ENCODE data around the gene SLC25A47.

DNA sequence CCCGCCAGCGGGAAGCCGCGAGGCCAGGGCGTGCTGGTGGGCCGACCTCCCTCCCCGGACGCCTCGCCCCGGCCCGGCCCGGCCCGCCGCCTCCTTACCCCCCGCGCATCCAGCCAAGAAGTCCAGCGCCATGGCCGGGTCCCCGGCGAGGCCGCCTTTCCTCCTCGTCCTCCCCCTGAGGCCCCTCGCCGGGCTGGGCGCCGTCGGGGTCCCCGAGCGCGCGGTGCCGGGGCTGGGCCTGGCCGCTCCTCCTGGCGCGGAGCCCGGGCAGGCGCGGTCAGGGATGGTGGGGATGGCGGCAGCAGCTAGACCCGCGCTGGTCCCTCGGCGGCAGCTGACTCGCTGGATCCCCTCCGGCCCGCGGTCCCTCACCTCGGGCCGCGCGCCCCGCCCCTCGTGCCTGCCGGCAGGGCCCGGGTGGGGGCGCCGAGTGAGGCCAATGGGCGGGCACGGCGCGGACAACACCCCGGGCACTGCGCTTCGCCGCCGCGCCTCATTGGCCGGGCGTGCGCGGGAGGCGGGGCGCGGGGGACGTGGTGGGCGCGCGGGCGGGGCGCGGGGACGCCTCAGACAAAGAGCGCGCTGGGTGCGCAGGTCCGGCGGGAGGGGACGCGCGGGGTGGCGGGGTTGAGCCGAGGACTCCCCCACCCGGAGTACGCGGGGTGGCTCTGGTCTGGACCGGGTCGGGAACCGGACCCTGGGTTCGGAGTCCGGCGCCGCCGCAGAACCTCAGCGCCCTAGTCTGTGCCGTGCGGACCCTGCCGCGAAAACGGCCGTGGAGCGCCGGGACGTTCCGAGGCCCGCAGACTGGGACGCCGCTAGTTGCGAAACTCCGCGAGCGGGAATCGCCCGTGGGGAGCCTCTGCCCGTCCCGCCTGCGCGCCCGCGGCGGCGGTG lies 16.8 kb upstream of the SLC25A47 start, which contains the start of gene SLC25A29:
- TF ChIP-seq, protein P1, sequence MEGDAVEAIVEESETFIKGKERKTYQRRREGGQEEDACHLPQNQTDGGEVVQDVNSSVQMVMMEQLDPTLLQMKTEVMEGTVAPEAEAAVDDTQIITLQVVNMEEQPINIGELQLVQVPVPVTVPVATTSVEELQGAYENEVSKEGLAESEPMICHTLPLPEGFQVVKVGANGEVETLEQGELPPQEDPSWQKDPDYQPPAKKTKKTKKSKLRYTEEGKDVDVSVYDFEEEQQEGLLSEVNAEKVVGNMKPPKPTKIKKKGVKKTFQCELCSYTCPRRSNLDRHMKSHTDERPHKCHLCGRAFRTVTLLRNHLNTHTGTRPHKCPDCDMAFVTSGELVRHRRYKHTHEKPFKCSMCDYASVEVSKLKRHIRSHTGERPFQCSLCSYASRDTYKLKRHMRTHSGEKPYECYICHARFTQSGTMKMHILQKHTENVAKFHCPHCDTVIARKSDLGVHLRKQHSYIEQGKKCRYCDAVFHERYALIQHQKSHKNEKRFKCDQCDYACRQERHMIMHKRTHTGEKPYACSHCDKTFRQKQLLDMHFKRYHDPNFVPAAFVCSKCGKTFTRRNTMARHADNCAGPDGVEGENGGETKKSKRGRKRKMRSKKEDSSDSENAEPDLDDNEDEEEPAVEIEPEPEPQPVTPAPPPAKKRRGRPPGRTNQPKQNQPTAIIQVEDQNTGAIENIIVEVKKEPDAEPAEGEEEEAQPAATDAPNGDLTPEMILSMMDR (IDR thresholded peaks at IDR 0.05; ENCODE audit: low read length): no peak
- TF ChIP-seq EZH2 (IDR thresholded peaks at IDR 0.05; ENCODE audit: borderline replicate concordance, low read length): no peak
